Measurements from ENCODE around the gene ODF4.

DNA sequence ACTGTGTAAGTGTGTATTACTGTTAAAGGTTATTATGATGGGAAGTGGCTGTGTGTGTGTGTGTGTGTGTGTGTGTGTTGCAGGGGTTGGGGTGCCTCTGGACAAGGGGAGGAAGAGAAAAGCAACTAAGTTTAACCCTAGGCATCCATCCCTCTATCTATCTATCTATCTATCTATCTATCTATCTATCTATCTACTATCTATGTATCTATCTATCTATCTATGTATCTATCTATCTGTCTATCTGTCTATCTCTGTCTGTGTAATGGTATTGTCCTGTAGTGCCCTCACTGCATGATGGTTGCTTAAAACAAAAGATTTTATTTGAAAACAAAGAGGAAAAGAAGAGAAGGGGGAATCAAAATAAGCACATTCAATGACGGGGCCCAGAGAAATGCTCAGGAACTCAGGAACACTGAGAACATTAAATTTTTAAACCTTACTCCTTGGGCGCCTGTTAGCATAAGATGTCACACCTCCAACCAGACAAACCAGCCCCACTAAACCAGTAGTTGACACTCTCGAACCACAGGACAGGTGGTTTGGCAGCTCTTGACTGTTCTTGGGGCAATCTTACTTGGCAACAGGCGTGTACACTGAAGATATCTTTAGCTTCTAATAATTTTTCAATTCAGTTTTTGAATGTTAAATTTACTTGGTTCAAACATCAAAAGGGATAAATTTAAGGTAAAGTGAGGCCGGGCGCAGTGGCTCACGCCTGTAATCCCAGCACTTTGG, 48.4 kb downstream of the ODF4 start:
- TF ChIP-seq, protein P1, sequence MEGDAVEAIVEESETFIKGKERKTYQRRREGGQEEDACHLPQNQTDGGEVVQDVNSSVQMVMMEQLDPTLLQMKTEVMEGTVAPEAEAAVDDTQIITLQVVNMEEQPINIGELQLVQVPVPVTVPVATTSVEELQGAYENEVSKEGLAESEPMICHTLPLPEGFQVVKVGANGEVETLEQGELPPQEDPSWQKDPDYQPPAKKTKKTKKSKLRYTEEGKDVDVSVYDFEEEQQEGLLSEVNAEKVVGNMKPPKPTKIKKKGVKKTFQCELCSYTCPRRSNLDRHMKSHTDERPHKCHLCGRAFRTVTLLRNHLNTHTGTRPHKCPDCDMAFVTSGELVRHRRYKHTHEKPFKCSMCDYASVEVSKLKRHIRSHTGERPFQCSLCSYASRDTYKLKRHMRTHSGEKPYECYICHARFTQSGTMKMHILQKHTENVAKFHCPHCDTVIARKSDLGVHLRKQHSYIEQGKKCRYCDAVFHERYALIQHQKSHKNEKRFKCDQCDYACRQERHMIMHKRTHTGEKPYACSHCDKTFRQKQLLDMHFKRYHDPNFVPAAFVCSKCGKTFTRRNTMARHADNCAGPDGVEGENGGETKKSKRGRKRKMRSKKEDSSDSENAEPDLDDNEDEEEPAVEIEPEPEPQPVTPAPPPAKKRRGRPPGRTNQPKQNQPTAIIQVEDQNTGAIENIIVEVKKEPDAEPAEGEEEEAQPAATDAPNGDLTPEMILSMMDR (IDR thresholded peaks at IDR 0.05): no peak
- TF ChIP-seq POLR2A (IDR thresholded peaks at IDR 0.05) (no peak), EP300 (IDR thresholded peaks at IDR 0.05) (no peak)

Measured in ovary (tissue), 3 donors.